Ishikawa (cell line): Measurements from ENCODE around the gene PRICKLE4.

ENCODE experiments used
- CEBPB ChIP-seq: IDR thresholded peaks from 2 replicates; pipeline ENCODE4 v1.6.1; 2012
- CREB1 ChIP-seq: IDR thresholded peaks from 2 replicates; pipeline ENCODE4 v1.6.1; 2012; ENCODE audit warnings: low read depth
- EGR1 ChIP-seq: IDR thresholded peaks from 2 replicates; pipeline ENCODE4 v1.6.1; 2012
- EP300 ChIP-seq: IDR thresholded peaks from 2 replicates; pipeline ENCODE4 v1.6.1; 2012; ENCODE audit warnings: borderline replicate concordance
- FOXM1 ChIP-seq: IDR thresholded peaks from 2 replicates; pipeline ENCODE4 v1.6.1; 2012; ENCODE audit warnings: low read depth, borderline replicate concordance
- NFIC ChIP-seq: IDR thresholded peaks from 2 replicates; pipeline ENCODE4 v1.6.1; 2012
- RAD21 ChIP-seq: IDR thresholded peaks from 2 replicates; pipeline ENCODE4 v1.6.1; 2012; ENCODE audit warnings: low read depth
- TAF1 ChIP-seq: IDR thresholded peaks from 2 replicates; pipeline ENCODE4 v1.6.1; 2012; ENCODE audit warnings: low read depth, mild to moderate bottlenecking
- TCF12 ChIP-seq: IDR thresholded peaks from 2 replicates; pipeline ENCODE4 v1.6.1; 2012; ENCODE audit warnings: low read depth
- YY1 ChIP-seq: IDR thresholded peaks from 2 replicates; pipeline ENCODE4 v1.6.1; 2012; ENCODE audit warnings: low read depth
- ZBTB7A ChIP-seq: IDR thresholded peaks from 2 replicates; pipeline ENCODE4 v1.6.1; 2012; ENCODE audit warnings: low read depth
- TF ChIP-seq, protein P1 (sequence below): IDR thresholded peaks from 2 replicates; pipeline ENCODE4 v1.6.1; 2012; ENCODE audit warnings: low read depth, mild to moderate bottlenecking
- TF ChIP-seq, protein P2 (sequence below): IDR thresholded peaks from 2 replicates; pipeline ENCODE4 v1.6.1; 2012
- TF ChIP-seq, protein P3 (sequence below): IDR thresholded peaks from 2 replicates; pipeline ENCODE4 v1.6.1; 2012

DNA sequence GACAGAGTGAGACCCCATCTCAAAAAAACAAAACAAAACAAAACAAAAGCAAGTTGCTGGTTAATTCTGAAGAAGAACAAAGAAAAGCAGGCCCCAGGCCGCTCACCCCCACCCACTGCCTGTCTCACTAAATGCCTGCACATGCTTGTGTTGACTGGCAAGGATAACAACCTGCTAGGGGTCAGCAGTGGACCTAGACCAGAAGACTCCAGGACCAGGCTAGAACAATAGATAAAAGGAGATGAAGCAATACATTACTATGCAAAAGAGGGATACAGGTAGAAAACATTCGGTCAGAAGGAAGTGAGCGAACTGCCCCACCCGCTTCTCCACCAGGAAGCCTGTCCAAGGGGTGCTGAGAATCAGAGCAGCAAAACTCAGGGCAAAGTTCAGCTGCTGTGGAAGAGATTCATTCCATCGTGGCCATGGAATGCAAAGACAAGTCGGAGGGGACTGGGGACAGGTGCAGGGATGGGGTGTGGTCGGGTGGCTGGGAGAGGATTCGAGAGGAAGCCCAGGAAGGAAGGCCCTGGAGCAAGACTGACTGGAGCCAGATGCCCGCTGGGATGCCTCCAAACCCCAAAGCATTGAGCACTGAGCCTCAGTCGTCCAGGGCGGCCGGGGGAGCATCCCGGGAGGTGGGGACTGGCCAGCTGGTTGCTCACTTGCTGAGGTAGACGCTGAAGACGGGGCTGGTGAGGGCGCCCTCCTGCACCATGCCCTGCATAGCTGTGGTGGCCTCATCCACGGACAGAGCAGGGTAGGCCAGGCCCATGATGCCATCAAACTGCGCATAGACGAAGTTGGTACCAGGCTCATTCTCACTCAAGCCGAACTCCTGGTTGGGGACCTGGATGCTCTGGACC is 38.7 kb upstream of the PRICKLE4 start:
- TF ChIP-seq CEBPB (no peak), ZBTB7A (no peak), FOXM1 (no peak), TAF1 (no peak), RAD21 (no peak), YY1 (no peak), CREB1 (no peak), EP300 (no peak), TCF12 (no peak), EGR1 (no peak), NFIC (no peak)
- TF ChIP-seq, protein P1, sequence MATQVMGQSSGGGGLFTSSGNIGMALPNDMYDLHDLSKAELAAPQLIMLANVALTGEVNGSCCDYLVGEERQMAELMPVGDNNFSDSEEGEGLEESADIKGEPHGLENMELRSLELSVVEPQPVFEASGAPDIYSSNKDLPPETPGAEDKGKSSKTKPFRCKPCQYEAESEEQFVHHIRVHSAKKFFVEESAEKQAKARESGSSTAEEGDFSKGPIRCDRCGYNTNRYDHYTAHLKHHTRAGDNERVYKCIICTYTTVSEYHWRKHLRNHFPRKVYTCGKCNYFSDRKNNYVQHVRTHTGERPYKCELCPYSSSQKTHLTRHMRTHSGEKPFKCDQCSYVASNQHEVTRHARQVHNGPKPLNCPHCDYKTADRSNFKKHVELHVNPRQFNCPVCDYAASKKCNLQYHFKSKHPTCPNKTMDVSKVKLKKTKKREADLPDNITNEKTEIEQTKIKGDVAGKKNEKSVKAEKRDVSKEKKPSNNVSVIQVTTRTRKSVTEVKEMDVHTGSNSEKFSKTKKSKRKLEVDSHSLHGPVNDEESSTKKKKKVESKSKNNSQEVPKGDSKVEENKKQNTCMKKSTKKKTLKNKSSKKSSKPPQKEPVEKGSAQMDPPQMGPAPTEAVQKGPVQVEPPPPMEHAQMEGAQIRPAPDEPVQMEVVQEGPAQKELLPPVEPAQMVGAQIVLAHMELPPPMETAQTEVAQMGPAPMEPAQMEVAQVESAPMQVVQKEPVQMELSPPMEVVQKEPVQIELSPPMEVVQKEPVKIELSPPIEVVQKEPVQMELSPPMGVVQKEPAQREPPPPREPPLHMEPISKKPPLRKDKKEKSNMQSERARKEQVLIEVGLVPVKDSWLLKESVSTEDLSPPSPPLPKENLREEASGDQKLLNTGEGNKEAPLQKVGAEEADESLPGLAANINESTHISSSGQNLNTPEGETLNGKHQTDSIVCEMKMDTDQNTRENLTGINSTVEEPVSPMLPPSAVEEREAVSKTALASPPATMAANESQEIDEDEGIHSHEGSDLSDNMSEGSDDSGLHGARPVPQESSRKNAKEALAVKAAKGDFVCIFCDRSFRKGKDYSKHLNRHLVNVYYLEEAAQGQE, result no peak
- TF ChIP-seq, protein P2, sequence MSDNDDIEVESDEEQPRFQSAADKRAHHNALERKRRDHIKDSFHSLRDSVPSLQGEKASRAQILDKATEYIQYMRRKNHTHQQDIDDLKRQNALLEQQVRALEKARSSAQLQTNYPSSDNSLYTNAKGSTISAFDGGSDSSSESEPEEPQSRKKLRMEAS, result no peak
- TF ChIP-seq, protein P3, sequence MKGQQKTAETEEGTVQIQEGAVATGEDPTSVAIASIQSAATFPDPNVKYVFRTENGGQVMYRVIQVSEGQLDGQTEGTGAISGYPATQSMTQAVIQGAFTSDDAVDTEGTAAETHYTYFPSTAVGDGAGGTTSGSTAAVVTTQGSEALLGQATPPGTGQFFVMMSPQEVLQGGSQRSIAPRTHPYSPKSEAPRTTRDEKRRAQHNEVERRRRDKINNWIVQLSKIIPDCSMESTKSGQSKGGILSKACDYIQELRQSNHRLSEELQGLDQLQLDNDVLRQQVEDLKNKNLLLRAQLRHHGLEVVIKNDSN, result no peak
